Subcutaneous adipose tissue (tissue), 4 donors: ENCODE results near the gene IGF1R. TPM values are rescaled to one million over a fixed set of nuclear protein-coding genes. Genes with fewer than 3 reads are reported as not detected.

Source experiments
- total RNA-seq, 4 donors: library from RNA; depleted of rRNA; stranded (reverse); fragments of >200 nt; gene quantifications; one replicate each; pipeline ENCODE4 v1.1.0, GENCODE V29; 2016
- TF ChIP-seq, protein P1 (sequence below): fragments of 450-650 bp; IDR thresholded peaks from one replicate; pipeline ENCODE4 v1.5.1; 2016; ENCODE audit warnings: low read depth, mild to moderate bottlenecking, control low read depth, antibody characterized with exemption, moderate library complexity

Gene IGF1R
- total RNA-seq, 4 donors from 2014 or later, result 27.4 to 53.7 (median 49.7) TPM

DNA sequence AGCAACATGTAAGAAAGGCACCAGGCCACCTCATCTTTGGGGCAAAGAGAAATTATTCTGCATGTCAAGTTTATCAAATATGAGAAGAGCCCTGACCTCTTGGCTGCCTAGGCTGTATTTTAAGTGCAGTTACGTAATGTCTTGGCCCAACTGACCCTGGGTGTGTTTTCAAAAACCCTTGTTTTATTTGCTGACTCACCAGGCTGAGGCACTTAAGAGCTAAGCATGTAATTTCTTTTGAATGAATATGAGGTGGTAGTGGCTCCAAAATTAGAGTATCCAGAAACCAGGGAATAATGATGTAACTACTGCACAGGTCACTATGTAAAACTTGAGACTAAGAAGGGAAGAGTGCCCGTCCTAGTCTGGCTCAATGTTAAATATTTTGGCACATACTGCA, 335.0 kb downstream of the IGF1R start:
- TF ChIP-seq, protein P1, sequence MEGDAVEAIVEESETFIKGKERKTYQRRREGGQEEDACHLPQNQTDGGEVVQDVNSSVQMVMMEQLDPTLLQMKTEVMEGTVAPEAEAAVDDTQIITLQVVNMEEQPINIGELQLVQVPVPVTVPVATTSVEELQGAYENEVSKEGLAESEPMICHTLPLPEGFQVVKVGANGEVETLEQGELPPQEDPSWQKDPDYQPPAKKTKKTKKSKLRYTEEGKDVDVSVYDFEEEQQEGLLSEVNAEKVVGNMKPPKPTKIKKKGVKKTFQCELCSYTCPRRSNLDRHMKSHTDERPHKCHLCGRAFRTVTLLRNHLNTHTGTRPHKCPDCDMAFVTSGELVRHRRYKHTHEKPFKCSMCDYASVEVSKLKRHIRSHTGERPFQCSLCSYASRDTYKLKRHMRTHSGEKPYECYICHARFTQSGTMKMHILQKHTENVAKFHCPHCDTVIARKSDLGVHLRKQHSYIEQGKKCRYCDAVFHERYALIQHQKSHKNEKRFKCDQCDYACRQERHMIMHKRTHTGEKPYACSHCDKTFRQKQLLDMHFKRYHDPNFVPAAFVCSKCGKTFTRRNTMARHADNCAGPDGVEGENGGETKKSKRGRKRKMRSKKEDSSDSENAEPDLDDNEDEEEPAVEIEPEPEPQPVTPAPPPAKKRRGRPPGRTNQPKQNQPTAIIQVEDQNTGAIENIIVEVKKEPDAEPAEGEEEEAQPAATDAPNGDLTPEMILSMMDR, result no peak

DNA sequence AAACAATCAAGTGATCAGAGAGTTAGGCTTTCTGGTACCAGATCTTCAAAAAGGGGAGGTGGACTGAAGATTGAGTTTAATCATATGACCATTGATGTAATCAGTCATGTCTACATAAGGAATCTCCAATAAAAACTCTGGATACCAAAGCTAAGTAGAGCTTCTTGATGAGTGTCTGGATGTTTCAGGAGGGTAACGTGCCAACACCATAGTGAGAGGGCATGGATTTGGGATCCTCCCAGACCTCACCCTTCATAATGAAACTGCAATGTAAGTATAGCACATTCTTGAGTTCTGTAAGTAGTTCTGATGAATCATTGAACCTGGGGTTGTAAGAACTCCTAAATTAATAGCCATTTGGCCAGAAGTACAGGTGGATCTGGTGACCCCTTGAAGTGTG, 337.9 kb downstream of the IGF1R start:
- TF ChIP-seq, protein P1, result no peak

DNA sequence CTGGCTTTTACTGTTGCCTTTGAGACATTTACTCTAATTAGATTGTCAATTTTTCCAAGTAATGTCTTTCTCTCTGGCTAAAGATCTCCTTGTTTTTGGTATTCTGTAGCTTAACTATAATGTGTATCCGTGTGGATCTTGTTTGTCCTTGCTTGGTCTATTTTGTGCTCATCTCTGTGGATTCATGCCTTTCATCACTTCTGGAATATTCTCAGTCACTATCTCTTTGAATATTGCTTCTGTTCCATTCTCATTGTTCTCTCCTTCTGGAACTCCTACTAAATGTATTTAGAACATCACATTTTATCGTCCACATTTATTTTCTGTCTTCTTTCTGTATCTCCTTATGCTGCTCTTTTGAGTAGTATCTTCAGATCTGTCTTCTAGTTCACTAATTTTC, 346.6 kb downstream of the IGF1R start:
- TF ChIP-seq, protein P1, result no peak

DNA sequence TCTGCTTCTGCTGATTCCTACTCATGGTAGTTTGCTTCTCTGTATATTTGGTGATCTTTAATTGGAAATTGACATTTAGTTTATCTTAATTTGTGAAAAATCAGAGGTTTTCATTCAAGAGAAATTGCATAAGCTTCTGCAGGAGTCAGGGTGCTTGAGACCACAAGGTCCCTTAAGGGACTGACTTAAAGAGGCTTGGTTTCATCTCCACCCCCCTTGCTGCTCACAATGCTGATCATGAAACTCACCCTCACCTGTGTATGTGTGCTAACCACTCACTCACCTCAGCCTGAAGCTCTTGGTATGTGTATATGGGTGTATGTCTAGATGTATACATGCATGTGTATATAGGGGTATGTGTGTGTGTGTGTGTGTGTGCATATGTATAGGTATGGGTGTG, 347.8 kb downstream of the IGF1R start:
- TF ChIP-seq, protein P1, result no peak

DNA sequence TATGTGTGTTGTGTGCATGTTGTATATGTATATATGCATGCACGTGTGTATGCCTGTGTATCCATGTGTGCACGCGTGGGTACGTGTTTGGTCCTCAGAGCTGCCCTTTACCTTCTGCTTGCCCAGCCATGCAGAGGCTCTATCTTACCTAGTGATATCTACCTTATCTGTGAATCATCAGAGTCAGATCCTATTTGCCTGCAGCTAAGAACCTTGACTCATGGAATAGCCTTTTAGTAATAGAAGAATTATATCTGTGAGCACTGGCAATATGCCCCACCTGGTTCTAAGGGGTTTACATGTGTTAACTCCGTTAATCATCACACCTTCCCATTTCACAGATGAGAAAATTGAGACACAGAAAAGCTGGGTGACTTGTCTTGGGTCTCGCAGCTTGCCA, 348.3 kb downstream of the IGF1R start:
- TF ChIP-seq, protein P1, result no peak

DNA sequence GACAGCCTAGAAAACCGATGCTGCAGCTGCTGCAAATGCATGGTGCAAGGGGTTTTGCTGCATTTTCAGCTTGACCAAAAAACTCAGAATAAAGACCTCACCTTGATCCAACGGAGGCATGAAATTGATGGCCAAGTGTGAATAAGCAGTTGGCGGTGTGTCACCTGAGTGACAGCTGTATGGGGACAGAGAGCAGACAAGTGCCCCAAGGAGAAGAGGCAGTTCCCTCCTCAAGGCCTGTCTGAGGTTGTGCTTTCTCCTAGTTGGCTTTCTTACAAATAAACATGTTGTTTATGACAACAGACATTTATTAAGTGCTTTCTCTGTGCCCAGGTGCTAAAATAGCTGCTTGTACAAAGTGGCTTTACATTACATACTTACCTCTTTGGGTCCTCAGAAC, 349.0 kb downstream of the IGF1R start:
- TF ChIP-seq, protein P1, result no peak

DNA sequence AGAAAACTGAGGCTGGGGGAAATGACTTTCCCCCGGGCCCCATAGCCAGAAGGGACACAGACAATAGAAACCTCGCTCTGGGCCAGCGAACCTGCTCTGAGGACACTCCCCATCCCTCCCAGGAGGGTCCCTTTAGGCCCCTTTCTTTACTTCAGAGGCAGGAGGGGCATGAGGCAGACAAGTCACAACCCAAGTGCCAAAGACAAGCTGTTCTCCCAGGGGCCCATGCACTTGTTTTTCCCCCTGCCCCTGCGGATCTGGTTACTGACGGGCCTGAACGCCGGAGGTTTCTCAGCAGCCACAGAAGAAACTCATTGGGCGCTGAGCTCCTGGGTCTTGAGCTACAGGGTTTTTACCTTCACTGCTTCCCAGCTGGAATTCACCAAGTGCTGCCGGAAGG, 349.4 kb downstream of the IGF1R start:
- TF ChIP-seq, protein P1, result no peak
